H9 (cell line): ENCODE measurements around the gene DTNB. TPM values are rescaled to one million over a fixed set of nuclear protein-coding genes. Genes with fewer than 3 reads are reported as not detected.

Experiments
- DNase-seq: peaks from one replicate; pipeline ENCODE4 v3.0.0-alpha.2; 2017
- H2AFZ ChIP-seq: one replicate; pipeline ENCODE4 v1.6.1; 2013; ENCODE audit warnings: mild to moderate bottlenecking, low read length, control low read depth, moderate library complexity
- H2AK5ac ChIP-seq: 2 replicates; pipeline ENCODE4 v1.6.1; 2013; ENCODE audit warnings: low read length, control low read depth, mixed read lengths; ENCODE audit not compliant: insufficient read length
- H2BK120ac ChIP-seq: one replicate; pipeline ENCODE4 v1.6.1; 2013; ENCODE audit warnings: low read depth, mild to moderate bottlenecking, low read length, control low read depth, inconsistent platforms; ENCODE audit not compliant: poor library complexity, severe bottlenecking
- H2BK12ac ChIP-seq: 2 replicates; pipeline ENCODE4 v1.6.1; 2013; ENCODE audit warnings: low read length, control low read depth, mixed read lengths, low read depth; ENCODE audit not compliant: insufficient read length
- H2BK15ac ChIP-seq: 2 replicates; pipeline ENCODE4 v1.6.1; 2013; ENCODE audit warnings: low read depth, low read length, control low read depth
- H2BK20ac ChIP-seq: one replicate; pipeline ENCODE4 v1.6.1; 2013; ENCODE audit warnings: low read depth, mild to moderate bottlenecking, low read length, control low read depth, inconsistent platforms; ENCODE audit not compliant: poor library complexity, severe bottlenecking
- H2BK5ac ChIP-seq: 2 replicates; pipeline ENCODE4 v1.6.1; 2013; ENCODE audit warnings: low read length, control low read depth, mixed read lengths; ENCODE audit not compliant: insufficient read length
- H3K14ac ChIP-seq: 2 replicates; pipeline ENCODE4 v1.6.1; 2013; ENCODE audit warnings: low read length, control low read depth; ENCODE audit not compliant: insufficient read depth
- H3K18ac ChIP-seq: 2 replicates; pipeline ENCODE4 v1.6.1; 2013; ENCODE audit warnings: low read depth, mild to moderate bottlenecking, mixed read lengths, low read length, control low read depth; ENCODE audit not compliant: insufficient read length
- H3K23ac ChIP-seq: 2 replicates; pipeline ENCODE4 v1.6.1; 2013; ENCODE audit warnings: low read length, control low read depth, mixed read lengths, low read depth; ENCODE audit not compliant: insufficient read length
- H3K23me2 ChIP-seq: 2 replicates; pipeline ENCODE4 v1.6.1; 2013; ENCODE audit warnings: low read depth, mild to moderate bottlenecking, mixed read lengths, low read length, control low read depth; ENCODE audit not compliant: insufficient read length, poor library complexity, severe bottlenecking
- H3K27ac ChIP-seq: 2 replicates; pipeline ENCODE4 v1.5.1; 2013; ENCODE audit warnings: low read length, control low read depth, mixed read lengths, low read depth; ENCODE audit not compliant: insufficient read length
- H3K27me3 ChIP-seq: 2 replicates; pipeline ENCODE4 v1.6.1; 2013; ENCODE audit warnings: low read length, control low read depth, inconsistent platforms; ENCODE audit not compliant: insufficient read depth
- H3K4ac ChIP-seq: 2 replicates; pipeline ENCODE4 v1.6.1; 2013; ENCODE audit warnings: low read depth, mild to moderate bottlenecking, control low read depth, inconsistent platforms, low read length, moderate library complexity
- H3K4me1 ChIP-seq: 2 replicates; pipeline ENCODE4 v1.6.1; 2013; ENCODE audit warnings: low read length, control low read depth, inconsistent platforms; ENCODE audit not compliant: insufficient read depth
- H3K4me2 ChIP-seq: 2 replicates; pipeline ENCODE4 v1.6.1; 2013; ENCODE audit warnings: low read length, control low read depth, mixed read lengths; ENCODE audit not compliant: insufficient read length, insufficient read depth
- H3K56ac ChIP-seq: 2 replicates; pipeline ENCODE4 v1.6.1; 2013; ENCODE audit warnings: low read depth, mild to moderate bottlenecking, mixed read lengths, low read length, control low read depth; ENCODE audit not compliant: insufficient read length
- H3K79me1 ChIP-seq: 2 replicates; pipeline ENCODE4 v1.6.1; 2013; ENCODE audit warnings: low read depth, mild to moderate bottlenecking, moderate library complexity, low read length, control low read depth, inconsistent platforms; ENCODE audit not compliant: insufficient read depth, poor library complexity, severe bottlenecking
- H3K79me2 ChIP-seq: 2 replicates; pipeline ENCODE4 v1.6.1; 2013; ENCODE audit warnings: low read length, control low read depth, inconsistent platforms; ENCODE audit not compliant: insufficient read depth
- H3K9ac ChIP-seq: 2 replicates; pipeline ENCODE4 v1.6.1; 2013; ENCODE audit warnings: low read length, control low read depth, mixed read lengths; ENCODE audit not compliant: insufficient read length; ENCODE audit errors: extremely low read depth
- H3K9me3 ChIP-seq: one replicate; pipeline ENCODE4 v1.6.1; 2013; ENCODE audit warnings: low read depth, low read length, inconsistent platforms; ENCODE audit not compliant: control insufficient read depth
- H3T11ph ChIP-seq: one replicate; pipeline ENCODE4 v1.6.1; 2013; ENCODE audit warnings: mild to moderate bottlenecking, low read length, control low read depth, inconsistent platforms
- H4K20me1 ChIP-seq: one replicate; pipeline ENCODE4 v1.6.1; 2013; ENCODE audit not compliant: control insufficient read depth, insufficient read length, insufficient read depth
- H4K5ac ChIP-seq: 2 replicates; pipeline ENCODE4 v1.6.1; 2013; ENCODE audit warnings: low read depth, mild to moderate bottlenecking, mixed read lengths, low read length, control low read depth; ENCODE audit not compliant: insufficient read length
- H4K8ac ChIP-seq: replicated peaks from 2 replicates; pipeline ENCODE4 v1.6.1; 2013; ENCODE audit warnings: low read length, control low read depth, mixed read lengths, low read depth; ENCODE audit not compliant: insufficient read length
- H4K91ac ChIP-seq: 2 replicates; pipeline ENCODE4 v1.6.1; 2013; ENCODE audit warnings: low read depth, mild to moderate bottlenecking, moderate library complexity, mixed read lengths, low read length, control low read depth; ENCODE audit not compliant: insufficient read length
- H3K27ac Mint-ChIP-seq, 3 experiments: 2 replicates in 2 of 3; 3 replicates in 1 of 3; pipeline ENCODE4 v1.8.0; 2020 to 2021; ENCODE audit warnings: mixed read lengths in 3 of 3, mild to moderate bottlenecking in 1 of 3, moderate library complexity in 1 of 3
- H3K27me3 Mint-ChIP-seq: 2 replicates; pipeline ENCODE4 v1.8.0; 2021; ENCODE audit warnings: low read depth, mild to moderate bottlenecking, moderate library complexity, mixed read lengths
- H3K36me3 Mint-ChIP-seq, 3 experiments: 2 replicates in 2 of 3; 3 replicates in 1 of 3; pipeline ENCODE4 v1.8.0; 2020 to 2021; ENCODE audit warnings: low read depth in 3 of 3, mixed read lengths in 3 of 3; ENCODE audit not compliant: insufficient read depth in 1 of 3
- H3K4me1 Mint-ChIP-seq, 2 experiments: 2 replicates each; pipeline ENCODE4 v1.8.0; 2020; ENCODE audit warnings: mixed read lengths in 2 of 2
- H3K4me3 Mint-ChIP-seq, 2 experiments: 2 replicates in 1 of 2; 3 replicates in 1 of 2; pipeline ENCODE4 v1.8.0; 2020 to 2021; ENCODE audit warnings: mild to moderate bottlenecking in 2 of 2, mixed read lengths in 2 of 2, moderate library complexity in 1 of 2
- H3K9me3 Mint-ChIP-seq, 2 experiments: 2 replicates in 1 of 2; 3 replicates in 1 of 2; pipeline ENCODE4 v1.8.0; 2020; ENCODE audit warnings: mild to moderate bottlenecking in 2 of 2, mixed read lengths in 2 of 2, moderate library complexity in 1 of 2
- WGBS: extraction: QIAGEN DNeasy Blood & Tissue Kit; methylation state at CpG from one replicate; pipeline ENCODE4 v1.1.7; 2013; ENCODE audit warnings: missing lambda C conversion rate, low lambda C conversion rate, mixed read lengths; ENCODE audit not compliant: insufficient read length; ENCODE audit errors: extremely low coverage; 5-methylcytosine and 5-hydroxymethylcytosine counted together
- total RNA-seq: library from RNA; stranded (reverse); gene quantifications from 2 replicates; pipeline ENCODE4 v1.2.1, GENCODE V29; 2021
- TF ChIP-seq, protein P1 (sequence below): fragments of 200-600 bp; sonication (generic); conservative IDR thresholded peaks from 3 replicates; pipeline ENCODE4 v1.8.0; 2021; ENCODE audit warnings: antibody characterized with exemption, mild to moderate bottlenecking

Gene DTNB
- total RNA-seq, 1 experiment from 2014 or later: 26.7 TPM

DNA sequence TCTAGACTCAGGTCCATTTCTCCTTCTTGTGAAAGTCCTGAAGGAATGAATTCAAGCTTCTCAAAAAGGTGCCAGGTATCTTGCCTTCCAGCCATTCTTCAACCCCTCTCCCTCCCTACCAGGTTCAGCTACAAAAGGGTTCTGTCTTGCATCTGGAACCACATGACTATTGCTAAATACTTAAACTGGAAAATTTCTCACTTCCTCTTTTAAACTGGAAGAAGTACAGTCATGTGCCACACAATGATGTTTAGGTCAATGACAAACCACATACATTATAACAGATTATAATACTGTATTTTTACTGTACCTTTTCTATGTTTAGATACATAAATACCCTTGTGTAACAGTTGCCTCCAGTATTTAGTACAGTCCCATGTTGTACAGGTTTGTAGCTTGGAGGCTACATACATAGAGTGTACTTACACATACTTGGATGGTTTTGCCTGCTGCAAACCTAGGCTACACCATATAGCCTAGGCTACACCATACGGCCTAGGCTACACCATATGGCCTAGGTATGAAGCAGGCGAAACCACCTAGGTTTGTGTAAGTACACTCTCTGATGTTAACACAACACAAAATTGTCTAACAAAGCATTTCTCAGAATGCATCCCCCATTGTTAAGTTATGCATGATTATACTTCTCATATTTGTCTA lies 189.6 kb downstream of the DTNB start:
- Histone ChIP-seq H2BK20ac (no peak overlapping the region), H4K8ac (no peak overlapping the region), H3K56ac (no peak overlapping the region), H3K14ac (no peak overlapping the region), H4K20me1 (no peaks in the 10 kb centered on the region), H3K4me2 (no peak overlapping the region), H3K27me3 (no peaks in the 10 kb centered on the region), H2BK5ac (no peak overlapping the region), H2BK15ac (no peak overlapping the region), H2BK120ac (no peak overlapping the region), H3K18ac (no peak overlapping the region), H3K9me3 (no peaks in the 10 kb centered on the region), H2BK12ac (no peak overlapping the region), H3K79me1 (no peaks in the 10 kb centered on the region), H3K4ac (no peak overlapping the region), H3K23ac (no peak overlapping the region), H3K27ac (no peak overlapping the region), H3K4me1 (no peaks in the 10 kb centered on the region), H2AK5ac (no peak overlapping the region), H4K5ac (no peak overlapping the region), H3K9ac (no peak overlapping the region), H3T11ph (no peak overlapping the region), H3K79me2 (no peaks in the 10 kb centered on the region), H2AFZ (no peak overlapping the region), H4K91ac (no peak overlapping the region), H3K23me2 (no peaks in the 10 kb centered on the region)
- no peak overlapping the region for H3K4me3 Mint-ChIP-seq
- H3K9me3 Mint-ChIP-seq: no peaks in the 10 kb centered on the region
- H3K4me1 Mint-ChIP-seq: peaks cover 4% of the 10 kb centered on the region in 2 experiments; a peak in 1 of 4 replicates
- TF ChIP-seq, protein P1, sequence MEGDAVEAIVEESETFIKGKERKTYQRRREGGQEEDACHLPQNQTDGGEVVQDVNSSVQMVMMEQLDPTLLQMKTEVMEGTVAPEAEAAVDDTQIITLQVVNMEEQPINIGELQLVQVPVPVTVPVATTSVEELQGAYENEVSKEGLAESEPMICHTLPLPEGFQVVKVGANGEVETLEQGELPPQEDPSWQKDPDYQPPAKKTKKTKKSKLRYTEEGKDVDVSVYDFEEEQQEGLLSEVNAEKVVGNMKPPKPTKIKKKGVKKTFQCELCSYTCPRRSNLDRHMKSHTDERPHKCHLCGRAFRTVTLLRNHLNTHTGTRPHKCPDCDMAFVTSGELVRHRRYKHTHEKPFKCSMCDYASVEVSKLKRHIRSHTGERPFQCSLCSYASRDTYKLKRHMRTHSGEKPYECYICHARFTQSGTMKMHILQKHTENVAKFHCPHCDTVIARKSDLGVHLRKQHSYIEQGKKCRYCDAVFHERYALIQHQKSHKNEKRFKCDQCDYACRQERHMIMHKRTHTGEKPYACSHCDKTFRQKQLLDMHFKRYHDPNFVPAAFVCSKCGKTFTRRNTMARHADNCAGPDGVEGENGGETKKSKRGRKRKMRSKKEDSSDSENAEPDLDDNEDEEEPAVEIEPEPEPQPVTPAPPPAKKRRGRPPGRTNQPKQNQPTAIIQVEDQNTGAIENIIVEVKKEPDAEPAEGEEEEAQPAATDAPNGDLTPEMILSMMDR: no peak
- WGBS: no CpG with 5 or more reads among the region's 2 CpGs
- no peak overlapping the region for H3K27ac Mint-ChIP-seq
- DNase-seq: no peak
- H3K36me3 Mint-ChIP-seq: peaks cover 0 to under 1% (median under 1%) of the 10 kb centered on the region in 3 experiments; a peak in 1 of 7 replicates
- no peaks in the 10 kb centered on the region for H3K27me3 Mint-ChIP-seq
